Central memory CD8-positive, alpha-beta T cell (primary cell): ENCODE results near the gene AQP7.
"Not testable (repeated sequence)": the region's sequence is repeated elsewhere in the genome, so short reads cannot be mapped to it uniquely, and the experiment has no call there.

Experiments
- ATAC-seq: fragments of 150-1000 bp; cut with Tn5 transposase; replicated peaks from 2 replicates; pipeline ENCODE4 v1.10.0; 2022; ENCODE audit warnings: mild to moderate bottlenecking, moderate FRiP score, moderate number of reproducible peaks; ENCODE audit not compliant: poor library complexity, severe bottlenecking; ENCODE audit errors: extremely low read depth
- DNase-seq, 2 donors: peaks; one replicate each; pipeline ENCODE4 v3.0.0; 2021; ENCODE audit warnings: low spot score in 2 of 2
- H3K27ac Mint-ChIP-seq: one replicate; pipeline ENCODE4 v1.8.0; 2022; ENCODE audit warnings: low read depth, mild to moderate bottlenecking, moderate library complexity, mixed read lengths
- H3K27me3 Mint-ChIP-seq: one replicate; pipeline ENCODE4 v1.8.0; 2022; ENCODE audit warnings: mixed read lengths
- H3K36me3 Mint-ChIP-seq: one replicate; pipeline ENCODE4 v1.8.0; 2022; ENCODE audit warnings: mild to moderate bottlenecking, moderate library complexity, mixed read lengths; ENCODE audit not compliant: insufficient read depth
- H3K4me1 Mint-ChIP-seq: one replicate; pipeline ENCODE4 v1.8.0; 2022; ENCODE audit warnings: mixed read lengths
- H3K4me3 Mint-ChIP-seq: one replicate; pipeline ENCODE4 v1.8.0; 2022; ENCODE audit warnings: mild to moderate bottlenecking, moderate library complexity, mixed read lengths
- H3K9me3 Mint-ChIP-seq: one replicate; pipeline ENCODE4 v1.8.0; 2022; ENCODE audit warnings: mixed read lengths

The AQP7 gene

DNA sequence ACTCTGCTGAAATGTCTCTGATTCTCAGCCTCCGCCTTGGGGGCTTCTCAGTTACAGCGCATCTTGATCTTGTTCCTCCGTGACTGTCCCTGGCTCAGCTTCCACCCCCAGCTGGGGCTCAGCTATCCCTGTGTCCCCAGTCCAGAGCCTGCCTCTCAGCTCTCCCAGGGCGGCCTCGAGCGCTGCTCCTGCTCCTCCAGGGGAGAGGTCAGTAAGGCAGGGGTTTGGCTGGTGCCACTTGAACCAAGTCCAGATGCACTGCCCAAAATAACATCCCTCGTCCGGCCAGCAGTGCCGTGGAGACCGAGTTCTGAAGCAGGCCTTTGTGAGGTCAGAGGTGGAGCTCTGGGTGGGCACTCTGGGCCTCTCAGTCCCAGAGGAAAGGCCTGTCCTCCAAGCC is at the start of gene AQP7:
TSS of gene AQP7 (minus strand) at position 198 of the 400 bp plus-strand sequence. CDS start 1,306 bp downstream, outside the sequence.
- H3K9me3 Mint-ChIP-seq, ATAC-seq, DNase-seq, H3K27me3 Mint-ChIP-seq, H3K36me3 Mint-ChIP-seq, H3K27ac Mint-ChIP-seq, H3K4me1 Mint-ChIP-seq, H3K4me3 Mint-ChIP-seq: not testable (repeated sequence)

DNA sequence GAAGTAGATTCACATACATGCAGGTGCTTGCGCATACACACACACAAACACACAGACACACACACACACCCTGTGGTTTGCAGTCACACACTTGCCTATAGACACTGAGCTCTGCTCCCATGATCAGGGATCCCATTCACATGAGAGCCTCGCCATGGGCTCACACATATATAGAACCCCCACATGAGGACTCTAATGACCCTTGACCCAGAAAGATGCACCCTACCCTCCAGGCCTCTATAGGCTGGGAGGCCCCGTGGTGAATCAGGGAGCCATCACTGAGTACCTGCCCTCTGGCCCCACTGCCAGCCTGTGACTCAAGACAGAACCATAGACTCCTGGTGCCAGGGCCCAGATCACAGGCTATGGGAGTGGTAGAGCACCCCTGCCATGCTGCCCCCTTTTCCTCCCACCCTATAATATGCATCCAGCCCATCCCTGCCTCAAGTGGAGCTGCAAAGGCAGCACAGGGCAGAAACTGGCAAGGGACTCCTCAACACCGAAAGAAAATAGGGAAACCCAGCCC is 48.3 kb upstream of the AQP7 start:
- Mint-ChIP-seq H3K27me3 (no peaks in the 10 kb centered on the region), H3K4me3 (no peak overlapping the region), H3K36me3 (peaks cover 10% of the 10 kb centered on the region), H3K4me1 (peaks cover 52% of the 10 kb centered on the region), H3K9me3 (no peaks in the 10 kb centered on the region), H3K27ac (no peak overlapping the region)
- no peak for ATAC-seq
- no peak for DNase-seq

GRCh38 chr9:33449715-33450114 is 47.3 kb upstream of the AQP7 start:
- ATAC-seq: no peak
- Mint-ChIP-seq H3K27ac (no peak overlapping the region), H3K27me3 (no peaks in the 10 kb centered on the region), H3K9me3 (no peaks in the 10 kb centered on the region), H3K4me3 (no peak overlapping the region), H3K4me1 (peaks cover 57% of the 10 kb centered on the region), H3K36me3 (peaks cover 13% of the 10 kb centered on the region)
- no peak for DNase-seq

GRCh38 chr9:33447799-33448553 is 45.6 kb upstream of the AQP7 start:
- Mint-ChIP-seq H3K27ac (peak overlapping the region; percentile 95), H3K4me3 (peak overlapping the region; percentile 87), H3K36me3 (peaks cover 17% of the 10 kb centered on the region), H3K4me1 (peaks cover 44% of the 10 kb centered on the region), H3K9me3 (no peaks in the 10 kb centered on the region), H3K27me3 (no peaks in the 10 kb centered on the region)
- no peak for ATAC-seq
- no peak for DNase-seq

DNA sequence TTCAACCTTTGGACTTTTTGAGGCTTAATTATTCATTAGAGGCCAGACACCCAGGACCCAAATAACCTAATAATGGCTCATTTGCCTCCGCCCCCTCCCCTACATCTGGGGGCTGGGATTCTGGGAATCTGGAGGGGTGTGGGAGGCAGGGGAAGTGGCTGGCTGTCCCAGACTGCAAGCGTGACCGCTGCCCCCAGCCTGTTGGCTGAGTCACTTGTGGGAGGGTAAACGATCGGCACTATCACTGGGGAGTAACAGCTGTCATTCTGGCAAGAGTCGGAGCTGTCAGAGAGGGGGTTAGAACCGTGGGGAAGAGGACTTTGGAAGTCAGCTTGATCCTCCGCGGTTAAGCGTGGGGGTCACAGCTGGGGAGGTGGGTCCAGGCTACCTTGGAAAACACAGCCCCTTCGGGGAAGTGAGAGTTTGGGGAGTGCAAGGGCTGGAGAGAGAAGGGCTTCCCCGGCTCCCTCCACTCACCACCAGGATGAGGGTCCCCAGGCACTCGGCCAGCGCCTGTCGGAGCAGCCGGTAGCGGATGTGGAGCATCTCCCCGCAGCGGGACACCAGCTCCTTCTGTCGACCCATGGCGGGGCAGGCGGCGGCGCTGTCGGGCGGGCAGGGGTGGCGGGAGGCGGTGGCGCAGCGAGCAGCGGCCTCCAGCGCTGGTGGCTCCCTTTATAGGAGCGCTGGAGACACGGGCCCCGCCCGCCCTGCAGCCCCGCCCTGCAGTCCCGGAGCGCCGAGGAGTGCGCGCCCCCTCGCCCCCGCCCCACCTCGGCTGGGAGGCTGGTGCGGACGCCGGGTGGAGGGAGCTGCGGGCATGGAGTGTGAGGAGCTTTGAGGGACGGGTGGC is 44.8 kb upstream of the AQP7 start, which contains the start of gene AQP3:
TSS of gene AQP3 (minus strand) at position 648 of the 853 bp plus-strand sequence. CDS start at position 585, 63 bp downstream.
- Mint-ChIP-seq H3K27ac (peak within 1 kb of the TSS; percentile 95), H3K36me3 (peaks cover 20% of the 10 kb centered on the region), H3K4me1 (peaks cover 36% of the 10 kb centered on the region), H3K9me3 (no peaks in the 10 kb centered on the region), H3K27me3 (no peaks in the 10 kb centered on the region), H3K4me3 (peak within 1 kb of the TSS; percentile 87)
- DNase-seq (peak; percentile 41 to 52), ATAC-seq (peak; percentile 64)

DNA sequence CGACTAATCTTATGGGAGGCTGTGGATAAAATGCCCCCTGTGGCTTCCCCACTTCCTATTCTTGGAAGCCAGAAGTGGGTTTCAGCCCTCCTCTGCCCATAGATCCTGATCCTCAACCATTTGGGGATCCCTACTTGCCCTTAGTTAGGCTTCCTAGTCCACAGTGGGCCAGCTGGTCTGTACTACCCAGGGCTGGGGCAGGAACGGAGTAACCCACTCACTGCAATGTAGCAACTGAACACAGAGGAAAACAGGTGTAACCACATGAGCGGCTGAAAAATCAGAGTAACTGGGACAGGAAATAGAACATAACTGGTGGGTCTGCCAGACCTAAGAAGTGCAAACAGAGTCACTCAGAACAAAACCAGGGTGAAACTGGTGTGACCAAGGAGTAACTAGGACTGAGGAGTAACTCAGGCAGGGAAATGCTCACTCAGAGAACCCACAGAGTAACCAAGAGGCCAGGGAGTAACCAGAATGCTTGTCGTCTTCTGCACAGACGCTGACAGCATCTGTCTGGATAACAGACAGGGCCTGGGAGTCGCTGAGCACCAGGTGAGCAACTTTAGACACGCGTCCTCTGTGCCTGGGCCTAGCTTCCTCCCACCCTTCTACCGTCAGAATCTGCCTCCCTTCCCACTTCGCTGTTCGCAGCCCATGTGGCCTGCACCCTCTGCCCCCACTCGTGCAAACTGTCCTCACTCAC is 44.0 kb upstream of the AQP7 start:
- peaks cover 36% of the 10 kb centered on the region for H3K4me1 Mint-ChIP-seq

DNA sequence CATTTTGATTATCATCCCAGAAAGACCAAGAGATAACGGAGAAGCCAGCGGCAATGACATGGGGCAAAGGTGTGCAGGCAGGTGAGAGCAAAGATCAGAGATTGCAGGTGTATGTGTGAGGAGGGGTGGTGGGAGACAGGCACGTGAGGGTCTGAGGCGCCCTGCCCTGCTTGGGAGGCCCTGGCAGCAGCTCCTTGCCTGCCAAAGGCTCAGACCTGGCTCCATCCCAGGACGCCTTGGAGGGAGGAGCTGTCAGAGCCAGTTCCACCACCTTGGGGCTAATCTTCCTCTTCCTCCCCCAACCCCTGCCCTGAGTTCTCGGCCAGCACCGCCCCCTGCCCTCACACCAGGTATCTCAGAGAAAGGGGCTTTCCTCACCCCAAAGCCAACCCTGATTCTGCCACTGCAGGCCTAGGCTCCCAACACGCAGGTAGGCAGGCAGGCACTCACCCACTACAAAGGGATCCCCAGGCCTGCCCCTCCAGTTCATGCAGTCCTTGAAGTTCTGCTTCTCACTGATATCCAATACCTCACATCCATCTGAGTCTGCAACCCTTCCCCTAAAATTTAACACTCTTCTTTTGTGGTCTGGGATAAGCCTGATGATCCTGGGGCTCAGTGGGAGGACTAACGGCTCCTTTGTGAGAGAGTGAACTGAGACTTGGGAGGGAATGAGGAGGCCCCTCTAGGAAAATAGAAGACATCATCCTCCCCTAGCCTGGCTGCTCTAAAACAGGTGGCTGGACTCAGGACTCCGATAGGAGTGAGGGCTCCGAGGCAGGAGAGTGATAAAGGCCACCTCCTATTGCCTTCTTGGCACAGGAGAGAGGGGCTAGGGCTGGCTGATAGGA is 43.2 kb upstream of the AQP7 start:
- Mint-ChIP-seq H3K4me3 (peak overlapping the region; percentile 87), H3K27me3 (no peaks in the 10 kb centered on the region), H3K9me3 (no peaks in the 10 kb centered on the region), H3K36me3 (peaks cover 22% of the 10 kb centered on the region), H3K4me1 (peaks cover 36% of the 10 kb centered on the region), H3K27ac (peak overlapping the region; percentile 95)
- ATAC-seq: no peak
- DNase-seq: no peak

More for the DNA sequence above, 44.0 kb upstream of the AQP7 start:
- H3K27me3 Mint-ChIP-seq: no peaks in the 10 kb centered on the region
- ATAC-seq: peak; percentile 66
- peak overlapping the region; percentile 87 for H3K4me3 Mint-ChIP-seq
- no peaks in the 10 kb centered on the region for H3K9me3 Mint-ChIP-seq
- peak; percentile 26 to 48 for DNase-seq
- peak overlapping the region; percentile 95 for H3K27ac Mint-ChIP-seq
- H3K36me3 Mint-ChIP-seq: peaks cover 22% of the 10 kb centered on the region

DNA sequence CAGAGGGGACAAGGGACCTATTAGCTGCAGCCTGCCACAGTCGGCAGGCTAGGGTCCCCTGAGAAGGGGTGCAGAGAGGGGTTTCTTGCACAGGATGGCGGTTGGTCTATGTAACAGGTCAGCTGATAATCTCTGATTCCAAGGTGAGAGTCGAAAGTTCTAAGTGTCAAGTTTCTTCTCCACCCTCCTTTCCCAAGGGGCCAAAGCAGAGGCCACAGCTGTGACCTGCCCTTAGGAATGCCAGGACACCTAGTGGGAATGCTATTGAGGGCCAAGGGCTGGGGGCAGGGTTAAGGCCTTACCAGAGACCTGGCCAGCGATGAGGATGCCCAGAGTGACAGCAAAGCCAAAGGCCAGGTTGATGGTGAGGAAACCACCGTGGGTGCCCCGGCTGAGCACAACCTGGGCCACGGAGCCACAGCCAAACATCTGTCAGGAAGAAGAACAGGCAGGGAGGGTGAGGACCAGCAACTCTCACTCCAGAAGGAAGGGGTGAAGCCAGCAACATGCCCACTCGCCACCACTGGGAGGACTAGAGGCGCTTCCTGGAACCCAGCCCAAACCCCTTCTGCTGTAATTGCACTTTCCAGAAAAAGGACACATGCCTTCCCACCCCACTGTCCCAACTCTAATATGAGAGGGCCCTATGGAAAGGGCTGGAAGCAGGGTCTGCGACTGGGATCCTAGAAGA is 41.2 kb upstream of the AQP7 start:
- DNase-seq: no peak
- Mint-ChIP-seq H3K9me3 (no peaks in the 10 kb centered on the region), H3K4me1 (peaks cover 36% of the 10 kb centered on the region), H3K27ac (no peak overlapping the region), H3K36me3 (peaks cover 22% of the 10 kb centered on the region), H3K27me3 (no peaks in the 10 kb centered on the region), H3K4me3 (no peak overlapping the region)
- no peak for ATAC-seq

DNA sequence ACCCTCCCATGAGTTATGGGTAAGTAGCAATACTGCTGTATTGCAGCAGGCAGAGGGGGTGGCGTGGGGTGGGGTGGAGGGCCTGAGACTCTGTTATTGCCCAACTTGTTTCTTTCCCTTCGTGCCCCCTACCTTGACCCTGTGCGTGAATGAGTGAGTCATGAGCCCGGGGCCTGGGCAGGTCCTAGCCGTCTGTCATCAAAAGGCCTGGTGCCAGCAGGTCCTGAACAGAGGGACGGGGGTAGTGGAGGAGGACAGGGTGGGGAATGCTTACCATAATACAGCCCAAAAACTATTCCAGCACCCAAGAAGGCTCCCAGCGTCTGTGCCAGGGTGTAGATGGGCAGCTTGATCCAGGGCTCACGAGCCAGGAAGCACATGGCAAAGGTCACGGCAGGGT is 40.7 kb upstream of the AQP7 start:
- peaks cover 36% of the 10 kb centered on the region for H3K4me1 Mint-ChIP-seq

DNA sequence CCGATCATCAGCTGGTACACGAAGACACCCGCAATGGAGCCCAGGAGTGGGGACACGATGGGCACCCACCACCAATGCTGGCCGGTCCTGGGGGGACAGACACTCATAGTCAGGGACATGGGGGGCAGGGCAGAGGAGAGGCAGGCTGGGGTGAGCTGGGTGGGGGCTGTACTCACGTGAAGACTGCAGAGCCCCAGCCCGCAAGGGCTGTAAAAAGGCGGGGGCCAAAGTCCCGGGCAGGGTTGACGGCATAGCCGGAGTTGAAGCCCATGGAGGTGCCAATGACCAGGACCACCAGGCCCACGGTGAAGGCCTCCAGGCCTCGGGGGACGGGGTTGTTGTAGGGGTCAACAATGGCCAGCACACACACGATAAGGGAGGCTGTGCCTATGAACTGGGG is 39.8 kb upstream of the AQP7 start:
- Mint-ChIP-seq H3K4me1 (peaks cover 28% of the 10 kb centered on the region), H3K27ac (no peak overlapping the region), H3K4me3 (no peak overlapping the region), H3K36me3 (peaks cover 20% of the 10 kb centered on the region), H3K9me3 (no peaks in the 10 kb centered on the region), H3K27me3 (no peaks in the 10 kb centered on the region)
- DNase-seq: no peak
- no peak for ATAC-seq

More for the DNA sequence above, 40.7 kb upstream of the AQP7 start:
- Mint-ChIP-seq H3K27ac (no peak overlapping the region), H3K9me3 (no peaks in the 10 kb centered on the region), H3K27me3 (no peaks in the 10 kb centered on the region), H3K36me3 (peaks cover 22% of the 10 kb centered on the region), H3K4me3 (no peak overlapping the region)
- no peak for DNase-seq
- ATAC-seq: no peak

- Mint-ChIP-seq H3K4me3 (no peak overlapping the region), H3K36me3 (peaks cover 14% of the 10 kb centered on the region), H3K4me1 (peaks cover 13% of the 10 kb centered on the region), H3K9me3 (no peaks in the 10 kb centered on the region), H3K27me3 (no peaks in the 10 kb centered on the region), H3K27ac (no peak overlapping the region)
- no peak for DNase-seq
- no peak for ATAC-seq
These were observed 38.2 kb upstream of the AQP7 start for GRCh38 chr9:33440609-33441008.
